Prostate gland (tissue), 2 donors: Measurements from ENCODE around the gene ACOT11.

Experiments
- CTCF ChIP-seq, 4 experiments: fragments of 200-600 bp in 2 of 4; fragments of 450-650 bp in 2 of 4; sonication (generic) in 2 of 4; IDR thresholded peaks; 1 replicate in 3 of 4; 2 replicates in 1 of 4; pipeline ENCODE4 v1.5.1; 2016 to 2019; ENCODE audit warnings: antibody characterized with exemption in 4 of 4, mild to moderate bottlenecking in 2 of 4, moderate library complexity in 2 of 4
- POLR2A ChIP-seq: fragments of 450-650 bp; IDR thresholded peaks from one replicate; pipeline ENCODE4 v1.6.1; 2016; ENCODE audit warnings: antibody characterized with exemption, mild to moderate bottlenecking
- POLR2AphosphoS5 ChIP-seq: sonication (generic); formaldehyde crosslinking; IDR thresholded peaks from one replicate; pipeline ENCODE4 v1.6.1; 2017; ENCODE audit warnings: antibody characterized with exemption

DNA sequence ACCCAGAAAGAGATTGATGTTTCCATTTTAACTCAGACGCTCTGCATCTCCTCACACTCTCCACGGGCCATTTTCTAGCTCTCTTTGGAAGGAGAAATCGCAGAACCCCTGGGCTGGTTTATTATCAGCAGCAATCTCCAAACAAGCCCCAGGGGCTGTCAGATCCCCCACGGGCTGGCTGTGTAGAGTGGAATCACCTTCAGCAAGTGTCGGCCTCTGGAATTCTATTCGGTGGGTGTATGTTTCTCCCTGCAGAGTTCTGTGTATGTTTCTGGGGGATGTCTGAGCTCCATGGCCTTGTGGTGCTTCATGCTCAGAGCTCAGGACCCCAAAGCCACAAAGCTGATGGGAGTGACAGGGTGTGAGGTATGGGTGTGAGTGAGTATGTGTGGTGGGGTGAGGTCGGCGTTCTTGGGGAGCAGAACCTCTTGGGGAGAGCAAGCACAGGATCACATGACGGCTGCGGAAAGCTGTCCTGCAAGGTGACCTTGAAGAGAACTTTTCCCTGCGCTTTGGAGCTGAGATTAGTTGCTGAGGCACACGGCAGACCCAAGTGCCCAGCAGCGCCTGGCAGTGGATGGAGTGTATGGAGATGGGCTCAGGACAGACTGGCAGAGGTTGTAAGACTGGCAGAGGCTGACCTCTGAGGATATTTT is 489 bp downstream of the ACOT11 start:
- TF ChIP-seq CTCF (IDR thresholded peaks at IDR 0.05) (no peak), POLR2A (no peak), POLR2AphosphoS5 (no peak)
